HG02884 (cell line): ENCODE measurements around the gene POU4F1.
A peak's percentile ranks its signal among the peaks of the same experiment; 100 is the strongest.

ENCODE experiments used
- ATAC-seq: cut with Tn5 transposase; IDR thresholded peaks from one replicate; pipeline ENCODE4 v1.9.1; 2021; ENCODE audit warnings: mild to moderate bottlenecking, moderate library complexity; ENCODE audit not compliant: unreplicated experiment

POU4F1 gene

DNA sequence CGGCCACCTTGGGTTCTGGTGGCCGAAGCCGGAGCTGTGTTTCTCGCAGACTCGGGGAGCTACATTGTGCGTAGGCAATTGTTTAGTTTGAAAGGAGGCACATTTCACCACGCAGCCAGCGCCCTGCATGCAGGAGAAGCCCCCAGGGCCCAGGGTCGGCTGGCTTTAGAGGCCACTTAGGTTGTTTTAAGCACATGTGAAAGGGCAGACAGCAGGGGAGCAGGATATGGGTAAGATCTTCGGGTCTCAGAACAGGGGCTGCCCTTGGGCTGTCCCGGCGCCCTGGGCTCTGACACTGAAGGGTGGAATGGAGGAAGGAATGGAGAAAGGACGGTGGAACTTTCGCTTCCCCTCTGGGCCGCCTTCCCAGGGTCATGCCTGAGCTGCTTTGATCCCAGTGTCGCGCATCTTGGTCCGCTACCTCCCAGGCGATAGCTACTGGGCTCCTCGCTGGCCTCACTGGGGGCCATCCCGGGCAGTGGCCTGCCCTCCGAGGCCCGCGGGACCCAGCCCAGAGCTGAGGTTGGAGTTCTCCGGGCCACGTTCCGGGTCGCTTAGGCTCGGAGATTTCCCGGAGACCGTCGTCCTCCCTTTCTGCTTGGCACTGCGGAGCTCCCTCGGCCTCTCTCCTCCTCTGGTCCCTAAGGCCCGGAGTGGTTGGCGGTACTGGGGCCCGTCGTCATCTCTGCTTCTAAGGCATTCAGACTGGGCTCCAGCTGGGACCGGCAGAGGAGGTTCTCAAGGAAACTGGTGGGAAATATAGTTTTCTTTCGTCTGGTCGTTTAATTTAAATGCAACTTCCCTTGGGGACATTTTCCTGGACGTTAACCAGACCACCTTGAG, 4.3 kb upstream of the POU4F1 start:
- ATAC-seq = no peak

GRCh38 chr13:78606471-78607408, 3.4 kb upstream of the POU4F1 start:
- ATAC-seq = no peak

GRCh38 chr13:78604782-78605611, 1.6 kb upstream of the POU4F1 start:
- ATAC-seq = no peak

GRCh38 chr13:78602561-78603239, 652 bp downstream of the POU4F1 start:
- peak; percentile 10 for ATAC-seq

DNA sequence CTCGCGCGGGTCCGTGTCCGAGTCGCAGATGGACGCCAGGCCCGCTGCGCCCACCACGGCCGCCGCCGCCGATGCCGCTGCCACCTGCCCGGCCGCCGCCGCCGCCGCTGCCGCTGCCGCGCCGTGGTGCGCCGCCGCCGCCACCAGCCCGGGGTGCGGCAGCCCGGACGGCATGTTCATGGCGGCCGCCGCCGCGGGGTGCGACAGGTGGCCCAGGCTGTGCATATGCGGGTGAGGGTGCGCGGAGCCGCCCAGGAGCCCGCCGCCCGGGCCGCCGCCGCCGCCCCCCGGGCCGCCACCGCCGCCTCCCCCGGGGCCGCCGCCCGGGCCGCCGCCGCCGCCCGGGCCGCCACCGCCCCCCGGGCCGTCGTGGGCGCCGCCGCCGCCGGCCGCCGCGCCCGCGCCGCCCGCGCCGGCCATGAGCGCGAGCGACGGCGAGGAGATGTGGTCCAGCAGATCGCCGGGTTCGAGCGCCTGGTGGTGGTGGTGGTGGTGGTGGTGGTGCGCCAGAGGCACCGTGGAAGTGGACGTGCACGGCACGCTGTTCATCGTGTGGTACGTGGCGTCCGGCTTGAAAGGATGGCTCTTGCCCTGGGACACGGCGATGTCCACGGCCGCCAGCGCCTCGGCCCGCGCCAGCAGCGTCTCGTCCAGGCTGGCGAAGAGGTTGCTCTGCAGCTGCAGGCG, 1.3 kb downstream of the POU4F1 start:
- no peak for ATAC-seq

DNA sequence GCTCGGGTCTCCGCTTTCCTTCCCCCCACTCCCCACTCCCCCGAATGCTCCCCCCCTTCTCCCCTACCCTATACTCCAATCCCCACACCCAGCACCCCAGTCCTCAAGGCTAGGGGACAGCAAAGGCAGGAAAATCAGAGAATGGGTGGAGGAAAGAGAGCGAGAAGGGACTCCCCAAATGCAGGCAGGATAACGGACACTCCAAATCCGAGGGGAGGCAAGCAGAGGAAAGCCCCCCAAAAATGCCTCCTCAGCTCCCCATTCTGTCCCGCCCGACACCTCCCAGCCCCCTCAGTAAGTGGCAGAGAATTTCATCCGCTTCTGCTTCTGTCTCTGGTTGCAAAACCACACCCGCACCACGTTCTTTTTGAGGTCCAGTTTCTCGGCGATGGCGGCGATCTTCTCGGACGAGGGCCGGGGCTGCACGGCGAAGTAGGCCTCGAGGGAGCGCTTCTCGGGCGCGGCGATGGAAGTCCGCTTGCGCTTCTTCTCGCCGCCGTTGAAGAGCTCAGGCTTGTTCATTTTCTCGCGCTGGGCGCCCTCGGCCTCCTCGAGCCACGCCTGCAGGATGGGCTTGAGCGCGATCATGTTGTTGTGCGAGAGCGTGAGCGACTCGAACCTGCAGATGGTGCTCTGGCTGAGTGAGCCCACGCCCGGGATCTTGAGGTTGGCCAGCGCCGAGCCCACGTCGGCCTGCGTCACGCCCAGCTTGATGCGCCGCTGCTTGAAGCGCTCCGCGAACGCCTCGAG, 2.1 kb downstream of the POU4F1 start:
- ATAC-seq = no peak

GRCh38 chr13:78600280-78600883, 3.0 kb downstream of the POU4F1 start:
- ATAC-seq = no peak

DNA sequence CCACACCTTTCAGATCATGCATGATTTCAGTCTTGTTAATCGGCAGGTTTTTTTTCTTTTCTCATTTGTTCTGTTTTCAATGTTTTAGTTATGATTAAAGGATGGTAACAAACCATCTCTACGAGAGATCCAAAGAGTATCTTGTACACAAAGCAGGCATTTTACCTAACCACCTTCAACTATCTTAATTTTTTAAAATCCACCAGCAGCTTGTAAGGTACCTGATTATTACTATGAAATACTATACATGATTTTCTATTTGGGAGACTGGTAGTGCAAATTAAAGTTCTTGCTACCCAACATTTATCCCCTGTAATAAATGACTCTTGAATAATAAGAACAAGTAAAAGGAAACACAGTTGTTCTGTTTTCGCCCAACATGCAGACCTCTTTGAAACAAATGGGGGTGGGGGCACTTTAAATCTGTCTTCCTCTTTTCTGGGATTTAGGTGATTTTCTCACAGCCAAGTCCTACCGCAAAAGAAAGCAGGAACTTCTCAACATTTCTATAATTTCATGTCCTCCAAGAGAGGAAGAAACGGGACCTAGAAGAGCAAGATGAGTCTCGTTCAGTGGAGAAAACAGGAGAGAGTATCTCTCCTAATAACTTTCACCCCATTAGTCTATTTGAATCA, 3.6 kb downstream of the POU4F1 start:
- ATAC-seq = no peak

DNA sequence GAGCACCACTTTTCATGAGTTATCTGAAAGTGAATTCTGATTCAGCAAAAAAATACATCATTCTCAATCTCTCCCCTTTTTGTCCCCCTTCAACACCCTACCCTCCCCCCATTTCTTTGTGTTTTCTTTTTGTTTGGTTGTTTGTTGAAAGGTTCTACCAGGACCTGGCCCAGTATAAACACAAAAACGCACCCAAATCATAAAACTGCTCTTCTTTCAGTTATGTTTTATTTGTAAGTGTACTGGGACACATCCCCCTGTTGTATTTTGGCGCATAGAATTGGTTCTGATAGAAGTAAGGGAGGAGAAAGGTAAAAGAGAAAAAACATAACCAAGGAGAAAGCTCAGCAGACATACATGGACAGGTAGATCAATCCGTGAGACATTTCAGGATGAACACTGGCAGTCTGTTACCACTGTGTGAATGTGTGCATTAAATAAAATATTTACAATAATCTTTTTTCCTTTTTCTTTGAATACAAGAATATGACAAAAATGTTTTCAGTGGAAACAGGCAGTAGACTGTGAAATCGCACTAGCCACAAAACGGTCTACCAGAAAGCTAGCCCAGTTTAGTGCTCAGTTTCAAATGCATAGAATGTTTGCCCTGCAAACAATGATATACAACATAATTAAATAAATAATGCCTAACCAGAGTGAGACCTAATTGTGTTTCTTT, 4.2 kb downstream of the POU4F1 start:
- no peak for ATAC-seq

DNA sequence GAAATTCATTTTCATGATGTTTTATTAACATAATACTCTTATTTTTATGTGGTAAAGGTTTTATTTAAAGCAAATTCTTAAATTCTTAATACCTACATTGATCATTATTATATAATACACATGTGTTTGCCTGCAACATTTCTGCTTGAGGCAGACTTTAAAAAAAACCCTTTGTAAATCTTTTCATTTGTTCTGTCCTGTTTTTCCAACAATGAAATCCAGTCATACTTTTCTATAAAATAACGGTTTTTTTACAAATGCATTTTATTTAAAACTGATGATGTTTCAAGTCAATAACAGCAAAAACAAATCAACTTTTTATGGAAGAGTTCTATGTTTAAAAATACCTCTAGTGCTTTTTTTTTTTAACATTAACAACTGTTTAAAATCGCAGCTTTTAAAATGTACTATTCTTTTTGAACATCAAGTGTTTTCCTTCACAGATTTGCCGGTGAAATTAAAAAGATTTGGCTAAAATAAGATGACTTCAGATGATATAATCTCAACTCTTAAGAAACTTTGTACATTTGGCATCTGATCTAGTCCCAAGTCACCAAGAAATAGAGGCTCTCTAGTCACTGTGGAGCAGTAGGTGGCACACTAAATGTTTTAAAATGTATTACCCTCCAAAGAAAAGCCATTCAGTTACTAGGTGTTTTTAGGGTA, 5.1 kb downstream of the POU4F1 start:
- ATAC-seq = no peak

- no peak for ATAC-seq
These were observed 5.8 kb downstream of the POU4F1 start for GRCh38 chr13:78597602-78597932.

DNA sequence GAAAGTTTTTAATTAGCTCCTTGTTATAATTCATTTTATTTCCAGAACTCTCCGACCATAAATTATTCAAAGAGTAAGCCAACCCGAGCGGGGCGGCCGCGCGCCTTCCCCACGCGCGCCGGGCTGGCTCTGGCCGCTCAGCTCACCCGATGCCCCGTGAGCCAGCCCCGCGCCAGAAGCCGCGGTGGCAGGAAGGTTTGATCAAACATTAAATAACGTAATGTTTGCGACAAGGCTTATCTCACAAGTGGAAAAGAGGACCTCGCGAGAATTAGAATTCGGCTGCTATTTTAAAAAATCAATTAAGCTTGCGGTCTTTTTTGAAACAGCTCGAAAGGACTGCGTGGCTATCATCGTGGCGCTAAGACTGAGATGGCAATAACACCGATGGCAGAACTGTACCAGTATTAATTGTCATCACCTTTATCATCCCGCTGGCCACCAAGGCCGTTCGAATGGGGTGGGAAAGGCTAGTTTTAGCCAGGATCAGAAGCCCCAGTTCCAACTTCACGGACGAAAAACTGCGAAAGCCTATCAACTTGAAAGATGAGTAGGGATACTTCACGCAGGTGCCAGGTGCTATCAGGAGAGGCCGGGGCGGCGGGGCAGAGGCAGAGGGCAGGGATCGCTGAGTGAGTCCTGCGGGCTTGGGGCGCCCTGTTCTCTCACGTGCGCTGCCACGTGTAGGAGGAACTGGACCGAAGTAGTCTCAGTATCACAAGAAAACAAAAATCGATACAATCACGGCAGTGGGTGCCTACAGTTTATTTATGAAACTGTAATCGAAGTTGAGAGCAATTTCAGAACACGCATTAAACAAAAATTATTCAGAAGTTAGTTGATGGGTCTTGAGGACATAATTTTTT, 6.4 kb downstream of the POU4F1 start:
- no peak for ATAC-seq

DNA sequence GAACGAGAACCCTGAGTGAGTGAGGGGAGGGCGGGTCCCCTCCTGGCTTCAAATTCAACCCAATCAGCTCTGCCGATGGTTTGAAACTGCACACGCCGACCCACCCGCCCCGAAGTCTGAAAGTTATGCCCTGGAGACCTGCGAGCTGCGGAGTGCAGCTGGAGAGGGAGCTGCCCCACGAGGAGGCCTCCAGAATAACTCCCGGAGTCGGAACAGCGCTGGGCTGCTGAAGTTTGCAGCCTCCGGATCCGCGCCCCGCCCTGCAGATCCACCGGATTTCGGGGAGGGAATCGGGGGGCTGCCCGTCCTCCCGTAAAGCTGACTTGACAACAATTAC, 7.0 kb downstream of the POU4F1 start:
- ATAC-seq = no peak

DNA sequence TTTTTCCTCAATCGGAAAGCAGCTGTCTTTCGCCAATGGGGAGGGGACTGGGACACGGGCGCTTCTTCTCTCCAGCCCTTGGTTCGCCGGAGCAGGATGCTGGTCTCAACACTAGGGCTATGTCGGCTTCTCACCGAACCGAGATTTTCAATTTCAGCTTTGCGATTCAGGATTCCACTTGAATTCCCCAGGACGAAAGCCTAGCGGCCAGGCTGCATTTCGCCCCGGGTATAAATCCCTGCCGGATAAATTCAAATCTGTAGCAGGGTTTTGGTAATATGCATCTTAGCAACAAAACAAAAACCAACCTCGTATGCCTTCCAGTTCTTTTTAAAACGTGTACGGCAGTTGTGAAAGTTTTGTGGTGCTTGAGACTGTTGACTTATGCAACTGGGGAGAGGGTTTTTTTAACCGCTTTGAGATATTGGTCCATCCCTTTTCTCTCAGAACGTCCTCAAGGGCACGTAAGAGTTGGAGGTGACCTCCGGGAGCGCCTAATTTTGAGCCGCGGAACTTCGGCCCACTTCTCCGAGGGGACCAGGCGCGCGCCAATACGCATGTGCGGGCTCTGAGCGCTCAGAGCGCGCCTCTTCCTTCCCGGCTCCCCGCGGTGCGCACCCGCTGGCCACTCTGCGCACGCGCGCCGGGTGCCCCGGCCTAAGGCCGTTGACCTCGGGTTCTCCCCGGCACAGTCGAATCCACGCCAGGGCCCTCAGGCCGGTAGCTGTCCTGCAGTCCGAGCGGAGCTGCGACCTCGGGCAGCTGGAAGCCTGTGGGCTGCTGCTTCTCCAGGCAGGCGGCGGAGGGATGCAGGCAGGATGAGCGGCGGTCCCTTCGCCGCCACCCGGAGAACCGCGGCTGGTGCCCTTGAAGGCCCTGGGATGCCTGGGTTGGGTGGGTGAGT, 7.6 kb downstream of the POU4F1 start:
- ATAC-seq = no peak

- ATAC-seq = no peak
These were observed 8.8 kb downstream of the POU4F1 start for GRCh38 chr13:78594456-78594975.
